ENCODE results near the gene ZNF74.

ZNF74 gene

GRCh38 chr22:20420157-20420842, 26.3 kb downstream of the ZNF74 start:
- no peak for DNase-seq (ENCODE audit: low read depth, low spot score)

GRCh38 chr22:20421507-20421874, 27.5 kb downstream of the ZNF74 start:
- DNase-seq (ENCODE audit: low read depth, low spot score): no peak

- DNase-seq (ENCODE audit: low read depth, low spot score): no peak
Observed at GRCh38 chr22:20422271-20423007, 28.5 kb downstream of the ZNF74 start.

GRCh38 chr22:20423008-20423905, 29.3 kb downstream of the ZNF74 start:
- DNase-seq (ENCODE audit: low read depth, low spot score): no peak

- no peak for DNase-seq (ENCODE audit: low read depth, low spot score)
Observed at GRCh38 chr22:20423906-20424551, 30.1 kb downstream of the ZNF74 start.

- DNase-seq (ENCODE audit: low read depth, low spot score): no peak
Observed at GRCh38 chr22:20424568-20424931, 30.6 kb downstream of the ZNF74 start.

GRCh38 chr22:20424932-20425565, 31.1 kb downstream of the ZNF74 start:
- DNase-seq (ENCODE audit: low read depth, low spot score): no peak

GRCh38 chr22:20425566-20426258, 31.8 kb downstream of the ZNF74 start:
- no peak for DNase-seq (ENCODE audit: low read depth, low spot score)

- DNase-seq (ENCODE audit: low read depth, low spot score): no peak
Observed at GRCh38 chr22:20426259-20426615, 32.3 kb downstream of the ZNF74 start.

- DNase-seq (ENCODE audit: low read depth, low spot score): no peak
Observed at GRCh38 chr22:20427104-20427944, 33.4 kb downstream of the ZNF74 start.

- DNase-seq (ENCODE audit: low read depth, low spot score): no peak
Observed at GRCh38 chr22:20427945-20428417, 34.0 kb downstream of the ZNF74 start.

- DNase-seq (ENCODE audit: low read depth, low spot score): no peak
Observed at GRCh38 chr22:20428496-20429253, 34.7 kb downstream of the ZNF74 start.

- no peak for DNase-seq (ENCODE audit: low read depth, low spot score)
Observed at GRCh38 chr22:20429254-20430100, 35.5 kb downstream of the ZNF74 start.

GRCh38 chr22:20430101-20430719, 36.3 kb downstream of the ZNF74 start:
- no peak for DNase-seq (ENCODE audit: low read depth, low spot score)

GRCh38 chr22:20430720-20431510, 37.0 kb downstream of the ZNF74 start:
- DNase-seq (ENCODE audit: low read depth, low spot score): no peak

GRCh38 chr22:20431511-20432192, 37.7 kb downstream of the ZNF74 start:
- DNase-seq (ENCODE audit: low read depth, low spot score): no peak

All from iPS DF 19.7 (cell line).